Renal cortex interstitium (tissue), 15 donors: ENCODE results near the gene KPNA2. TPM values are rescaled to one million over a fixed set of nuclear protein-coding genes. Genes with fewer than 3 reads are reported as not detected.
"Not testable (repeated sequence)": the region's sequence is repeated elsewhere in the genome, so short reads cannot be mapped to it uniquely, and the experiment has no call there.

Experiments used
- DNase-seq, 11 donors: peaks; one replicate each; pipeline ENCODE4 v3.0.0-alpha.2; 2013; ENCODE audit warnings: low read depth in 9 of 11, low spot score in 4 of 11; ENCODE audit errors: extremely low read depth in 1 of 11
- long read RNA-seq, 16 experiments: transcript quantifications; one replicate each; lab custom pipeline, GENCODE V29; 2026
- polyA plus RNA-seq, 3 donors: library from polyadenylated mRNA; unstranded; fragments of 120-200 nt; gene quantifications; one replicate each; pipeline ENCODE4 v1.2.1, GENCODE V29; 2013; ENCODE audit not compliant: insufficient read length in 3 of 3

KPNA2 gene
- 100 to 1,000 TPM; 108 to 144 (median 138) TPM for polyA plus RNA-seq
- long read RNA-seq, donor 1, transcript KPNA2-201 (11 exons, 2,181 nt): major isoform, 23 of 43 reads
- long read RNA-seq, donor 1, partial matches to known transcripts: 18 of 43 reads
- long read RNA-seq, donor 1, other reads (novel, unspliced or antisense): 0 of 43 reads
- long read RNA-seq, donor 2, transcript KPNA2-201 (11 exons, 2,181 nt): major isoform, 23 of 55 reads
- long read RNA-seq, donor 2, partial matches to known transcripts: 30 of 55 reads
- long read RNA-seq, donor 2, other reads (novel, unspliced or antisense): 0 of 55 reads
- long read RNA-seq, donor 3, transcript KPNA2-201 (11 exons, 2,181 nt): major isoform, 34 of 61 reads
- long read RNA-seq, donor 3, partial matches to known transcripts: 27 of 61 reads
- long read RNA-seq, donor 3, other reads (novel, unspliced or antisense): 0 of 61 reads
- long read RNA-seq, donor 4, transcript KPNA2-201 (11 exons, 2,181 nt): major isoform, 21 of 49 reads
- long read RNA-seq, donor 4, partial matches to known transcripts: 27 of 49 reads
- long read RNA-seq, donor 4, other reads (novel, unspliced or antisense): 0 of 49 reads
- long read RNA-seq, donor 5: 0 reads
- long read RNA-seq, donor 6, transcript KPNA2-201 (11 exons, 2,181 nt): major isoform, 20 of 54 reads
- long read RNA-seq, donor 6, partial matches to known transcripts: 32 of 54 reads
- long read RNA-seq, donor 6, other reads (novel, unspliced or antisense): 0 of 54 reads
- long read RNA-seq, donor 7, transcript KPNA2-201 (11 exons, 2,181 nt): major isoform, 25 of 77 reads
- long read RNA-seq, donor 7, partial matches to known transcripts: 44 of 77 reads
- long read RNA-seq, donor 7, other reads (novel, unspliced or antisense): 6 of 77 reads
- long read RNA-seq, donor 8: 0 reads
- long read RNA-seq, donor 9, transcript KPNA2-201 (11 exons, 2,181 nt): major isoform, 32 of 72 reads
- long read RNA-seq, donor 9, partial matches to known transcripts: 38 of 72 reads
- long read RNA-seq, donor 9, other reads (novel, unspliced or antisense): 0 of 72 reads
- long read RNA-seq, donor 10, transcript KPNA2-201 (11 exons, 2,181 nt): major isoform, 18 of 48 reads
- long read RNA-seq, donor 10, partial matches to known transcripts: 28 of 48 reads
- long read RNA-seq, donor 10, other reads (novel, unspliced or antisense): 0 of 48 reads
- long read RNA-seq, donor 11, transcript KPNA2-201 (11 exons, 2,181 nt): major isoform, 16 of 37 reads
- long read RNA-seq, donor 11, partial matches to known transcripts: 20 of 37 reads
- long read RNA-seq, donor 11, other reads (novel, unspliced or antisense): 0 of 37 reads
- long read RNA-seq, donor 12, transcript KPNA2-201 (11 exons, 2,181 nt): major isoform, 11 of 11 reads
- long read RNA-seq, donor 12, partial matches to known transcripts: 0 of 11 reads
- long read RNA-seq, donor 12, other reads (novel, unspliced or antisense): 0 of 11 reads
- long read RNA-seq, donor 13: 0 reads
- long read RNA-seq, donor 14, transcript KPNA2-201 (11 exons, 2,181 nt): major isoform, 32 of 57 reads
- long read RNA-seq, donor 14, partial matches to known transcripts: 23 of 57 reads
- long read RNA-seq, donor 14, other reads (novel, unspliced or antisense): 0 of 57 reads
- long read RNA-seq, donor 15, transcript KPNA2-201 (11 exons, 2,181 nt): major isoform, 7 of 23 reads
- long read RNA-seq, donor 15, partial matches to known transcripts: 15 of 23 reads
- long read RNA-seq, donor 15, other reads (novel, unspliced or antisense): 0 of 23 reads
- long read RNA-seq, donor 16, transcript KPNA2-206 (2 exons, 507 nt): minor isoform, 5 of 152 reads
- long read RNA-seq, donor 16, transcript KPNA2-201 (11 exons, 2,181 nt): major isoform, 64 of 152 reads
- long read RNA-seq, donor 16, partial matches to known transcripts: 78 of 152 reads
- long read RNA-seq, donor 16, other reads (novel, unspliced or antisense): 5 of 152 reads

DNA sequence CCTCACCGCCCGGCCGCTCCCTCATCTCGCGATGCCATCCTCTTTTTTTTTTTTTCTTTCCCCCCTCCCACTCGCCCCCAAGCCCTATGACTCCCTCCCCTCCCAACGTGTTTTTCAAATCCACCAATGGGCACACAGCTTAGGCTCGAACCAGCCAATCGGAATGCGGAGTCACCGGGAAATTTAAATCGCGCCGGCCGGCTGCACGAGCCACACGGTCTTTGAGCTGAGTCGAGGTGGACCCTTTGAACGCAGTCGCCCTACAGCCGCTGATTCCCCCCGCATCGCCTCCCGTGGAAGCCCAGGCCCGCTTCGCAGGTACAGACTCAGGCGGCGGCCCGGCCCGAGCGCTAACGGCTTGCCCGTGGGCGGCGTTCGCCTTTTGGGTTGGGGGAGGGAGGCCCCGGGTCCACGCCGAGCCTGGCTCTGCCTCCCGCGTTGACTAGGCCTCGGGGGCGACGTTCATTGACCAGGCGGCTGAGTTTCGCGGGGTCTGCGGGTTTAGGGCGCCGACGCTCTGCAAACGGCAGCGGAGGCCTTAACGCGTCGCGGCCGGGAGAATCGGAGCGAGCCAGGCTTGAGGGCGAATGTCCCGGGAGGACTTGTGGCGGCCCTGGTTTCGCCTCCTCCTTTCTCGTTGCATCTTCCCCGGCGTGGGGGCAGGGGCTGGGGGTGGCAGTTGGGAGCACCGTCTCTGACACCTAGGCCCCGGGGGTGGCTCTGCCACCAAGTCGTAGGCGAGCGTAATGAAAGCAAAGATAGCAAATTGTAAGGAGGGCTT is at the start of gene KPNA2:
Gene KPNA2, plus strand, starts transcription at position 213 of the 781 bp plus-strand sequence. CDS start 1,398 bp downstream, outside the sequence.
- DNase-seq: peak; percentile 94 to 99 (median 98)

DNA sequence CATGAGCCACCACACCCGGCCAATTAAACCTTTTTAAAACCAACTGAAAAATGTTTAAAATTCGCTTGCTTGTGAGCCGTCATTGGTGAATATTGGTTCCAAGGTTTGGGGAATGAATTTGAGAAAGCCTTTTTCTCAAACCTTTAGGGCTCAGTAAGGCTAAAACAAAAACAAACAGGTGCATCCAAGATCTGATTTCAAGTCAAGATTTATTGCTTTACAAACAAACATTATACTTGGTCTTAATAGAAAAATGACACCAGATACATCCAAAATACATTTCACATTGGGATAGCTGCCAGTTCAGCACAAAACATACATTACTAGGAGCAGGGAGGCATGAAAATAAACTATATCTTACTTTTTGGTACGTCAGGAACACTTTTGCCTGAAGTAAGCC is 44.6 kb upstream of the KPNA2 start:
- no peak for DNase-seq

DNA sequence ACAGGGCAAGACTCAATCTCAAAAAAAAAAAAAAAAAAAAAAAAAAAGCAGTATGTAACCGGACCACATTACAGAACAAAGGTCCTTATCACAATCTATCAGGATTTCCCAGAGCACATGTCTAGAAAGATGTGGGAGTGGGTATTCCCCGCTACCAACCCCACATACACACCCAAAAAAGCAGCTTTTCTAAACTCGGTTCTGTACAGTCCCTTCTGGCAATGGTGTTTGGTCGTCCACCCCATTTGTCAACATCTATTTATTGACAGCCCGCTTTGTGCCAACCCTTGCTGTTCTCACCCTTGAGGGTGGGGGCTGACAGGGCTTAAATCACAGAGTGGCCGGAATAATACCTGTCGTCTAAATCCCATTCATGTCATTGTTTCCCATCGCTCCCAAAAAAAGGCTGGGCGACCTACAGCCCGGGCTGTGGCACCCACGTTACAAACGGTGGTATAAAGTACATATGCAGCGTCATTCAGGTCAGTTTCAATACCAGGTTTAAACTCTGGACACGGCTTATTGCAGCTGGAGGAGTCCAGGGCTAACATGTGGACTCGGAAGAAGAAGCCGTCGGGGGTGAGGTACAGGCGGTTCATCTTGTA is 42.9 kb upstream of the KPNA2 start:
- no peak for DNase-seq

DNA sequence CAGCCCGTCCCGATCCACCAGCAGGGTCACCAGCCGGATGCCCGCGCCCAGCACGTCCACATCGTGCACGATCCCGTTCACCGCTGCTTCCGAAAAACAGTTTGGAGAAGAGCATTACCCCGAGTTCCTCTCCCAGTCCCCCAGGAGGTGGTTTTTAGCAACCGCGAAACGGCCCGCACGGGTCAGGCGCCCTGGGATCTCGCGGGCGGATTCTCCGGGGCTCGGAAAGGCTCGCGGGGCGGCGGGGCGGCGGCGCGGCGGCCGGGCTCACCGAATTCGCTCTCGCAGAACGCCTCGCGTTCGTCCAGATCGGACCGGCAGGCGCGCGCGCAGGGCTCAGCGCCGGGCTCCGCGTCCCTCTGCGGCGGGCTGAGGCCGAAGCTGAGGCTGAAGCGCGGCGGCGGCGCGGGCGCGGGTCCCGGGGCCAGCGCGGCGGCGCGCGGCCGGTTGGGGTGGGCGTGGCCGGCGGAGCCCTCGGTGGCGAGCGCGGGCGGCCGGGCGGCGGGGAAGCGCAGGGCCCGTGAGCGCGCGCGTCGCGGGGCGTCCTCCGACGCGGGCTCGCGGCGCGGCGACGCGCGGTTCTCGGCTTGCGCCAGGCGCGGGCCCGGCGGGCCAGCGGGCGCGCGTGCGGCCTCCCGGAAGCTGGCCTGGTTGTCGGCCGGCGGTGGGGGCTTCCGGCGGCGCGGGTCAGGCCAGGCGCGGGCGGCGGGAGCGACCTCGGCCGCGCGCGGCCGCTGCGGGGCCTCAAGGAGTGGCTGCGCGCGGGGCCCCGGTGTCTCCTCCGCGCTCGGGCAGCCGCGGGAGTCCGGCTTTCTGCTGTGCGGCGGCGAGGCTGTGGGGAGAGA is 42.2 kb upstream of the KPNA2 start:
- peak in 9 of 11 donors; percentile 57 to 85 (median 78) for DNase-seq

DNA sequence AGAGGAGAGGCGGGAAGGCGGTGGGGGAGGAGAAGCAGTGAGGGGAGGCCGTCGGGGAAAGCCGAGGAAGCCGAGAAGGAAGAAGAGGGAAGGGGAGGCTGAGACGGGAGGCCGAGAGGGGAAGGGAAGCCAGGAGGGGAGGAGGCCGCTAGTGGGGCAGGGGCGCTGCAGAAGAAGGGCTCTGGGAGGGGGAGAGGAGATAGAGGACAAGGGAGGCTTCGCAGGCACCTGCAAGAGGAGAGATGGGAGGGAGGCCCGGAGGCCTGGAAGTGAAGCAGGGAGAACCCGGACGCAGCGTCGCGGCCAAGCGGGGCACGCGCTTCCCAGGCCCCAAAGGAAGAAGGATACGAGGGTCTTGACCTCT is 41.6 kb upstream of the KPNA2 start:
- DNase-seq: no peak

DNA sequence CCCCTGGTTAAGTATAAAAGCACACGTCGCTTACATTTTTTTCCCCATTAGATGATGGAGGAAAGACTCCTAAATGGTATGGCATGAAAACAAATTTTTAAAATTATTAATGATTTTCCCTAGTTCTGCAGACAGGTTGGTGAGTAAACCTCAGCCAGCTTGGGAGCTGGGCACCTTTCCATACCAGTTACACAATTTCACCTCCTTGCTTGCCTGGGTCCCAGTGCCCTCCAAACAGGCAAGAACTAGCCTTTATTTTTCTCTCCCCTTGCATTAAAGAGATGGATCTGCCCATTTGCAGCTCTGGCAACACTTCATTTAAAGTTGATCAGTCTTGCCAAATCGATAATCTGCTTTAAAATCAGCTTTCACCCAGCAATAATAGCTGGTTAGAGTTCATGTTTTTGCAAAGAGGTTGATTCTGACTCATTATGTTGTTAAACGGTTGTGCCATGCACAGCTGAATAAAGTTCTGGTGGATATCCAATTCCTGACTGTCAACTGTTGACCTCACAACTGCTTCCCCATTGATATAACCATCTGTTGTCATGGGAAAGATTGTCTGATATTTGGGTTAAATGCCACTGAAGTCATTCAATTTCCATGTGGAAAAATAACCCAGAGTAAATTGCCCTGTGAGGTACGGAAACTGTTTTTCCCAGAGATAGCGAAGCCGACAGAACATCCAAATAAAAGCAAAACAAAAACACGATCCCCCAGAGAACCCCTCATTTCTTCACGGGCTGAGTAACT is 40.5 kb upstream of the KPNA2 start:
- DNase-seq: no peak

DNA sequence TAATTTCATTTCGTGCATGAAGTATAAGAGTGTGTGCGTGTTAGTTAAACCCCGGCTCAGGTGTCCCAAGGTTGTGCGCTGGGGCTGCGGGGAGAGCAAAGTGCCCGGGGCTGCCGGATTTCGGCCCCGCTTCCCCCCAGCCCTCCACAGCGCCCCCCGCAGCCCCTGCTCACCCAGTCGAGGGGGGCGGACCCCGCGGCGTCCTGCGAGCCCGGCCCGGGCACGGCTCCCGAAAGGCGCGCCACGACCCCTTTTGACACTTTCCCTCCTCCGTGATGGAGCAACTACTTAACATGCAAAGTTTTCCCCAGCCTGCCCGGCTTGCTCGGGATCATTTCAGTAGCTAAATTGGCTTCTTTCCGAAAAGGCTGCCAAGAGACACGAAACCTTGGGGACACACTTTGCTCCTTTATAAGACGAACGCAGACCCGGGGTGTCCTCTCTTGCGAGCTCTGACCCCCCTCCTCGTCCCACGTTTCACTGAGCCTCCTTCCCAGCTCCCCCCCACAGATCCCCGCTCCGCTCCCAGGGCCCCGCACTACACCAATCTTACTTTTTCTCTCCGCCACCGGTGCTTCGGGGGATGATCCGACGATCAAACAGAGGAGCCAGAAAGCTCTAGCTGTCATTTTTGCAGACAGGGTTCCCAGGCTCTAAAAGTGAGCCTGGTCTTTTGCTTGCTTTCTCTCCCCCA is 39.8 kb upstream of the KPNA2 start:
- DNase-seq: no peak

DNA sequence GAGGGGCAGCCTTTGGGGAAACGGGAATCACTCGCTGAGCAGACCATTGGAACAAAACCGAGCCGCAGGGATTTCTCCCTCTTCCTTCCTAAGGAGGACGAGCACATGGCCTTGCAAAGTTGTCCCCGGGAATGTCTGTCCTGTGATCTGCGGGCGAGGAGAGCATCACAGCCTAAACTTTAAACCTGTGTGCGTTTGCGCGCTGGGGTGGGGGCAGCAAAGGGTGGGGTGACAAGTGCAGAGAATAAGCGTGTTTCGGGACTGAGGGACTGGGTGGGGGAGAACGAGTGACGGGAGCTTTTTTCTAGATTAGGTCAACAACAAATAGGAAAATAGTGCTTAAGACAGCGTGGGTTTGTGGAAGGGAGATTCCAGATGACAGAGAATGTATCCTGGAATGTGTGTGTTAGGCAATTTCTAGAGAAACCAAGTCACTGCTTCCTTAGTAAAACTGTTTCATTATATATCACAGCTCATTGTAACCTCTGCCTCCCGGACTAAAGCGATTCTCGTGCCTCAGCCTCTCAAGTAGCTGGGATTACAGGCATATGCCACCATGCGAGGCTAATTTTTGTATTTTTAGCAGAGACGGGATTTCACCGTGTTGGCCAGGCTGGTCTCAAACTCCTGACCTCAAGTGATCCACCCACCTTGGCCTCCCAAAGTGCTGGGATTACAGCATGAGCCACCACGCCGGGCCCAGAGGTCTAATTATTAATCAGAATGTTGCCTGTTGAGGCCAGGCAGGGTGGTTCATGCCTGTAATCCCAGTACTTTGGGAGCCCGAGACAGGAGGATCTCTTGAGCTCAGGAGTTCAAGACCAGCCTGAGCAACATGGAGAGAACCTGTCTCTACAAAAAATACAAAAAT is 39.0 kb upstream of the KPNA2 start, which contains the start of gene C17orf58:
Gene C17orf58, minus strand, starts transcription at position 169 of the 871 bp plus-strand sequence. CDS start 271 bp downstream, outside the sequence.
- DNase-seq: not testable (repeated sequence)

DNA sequence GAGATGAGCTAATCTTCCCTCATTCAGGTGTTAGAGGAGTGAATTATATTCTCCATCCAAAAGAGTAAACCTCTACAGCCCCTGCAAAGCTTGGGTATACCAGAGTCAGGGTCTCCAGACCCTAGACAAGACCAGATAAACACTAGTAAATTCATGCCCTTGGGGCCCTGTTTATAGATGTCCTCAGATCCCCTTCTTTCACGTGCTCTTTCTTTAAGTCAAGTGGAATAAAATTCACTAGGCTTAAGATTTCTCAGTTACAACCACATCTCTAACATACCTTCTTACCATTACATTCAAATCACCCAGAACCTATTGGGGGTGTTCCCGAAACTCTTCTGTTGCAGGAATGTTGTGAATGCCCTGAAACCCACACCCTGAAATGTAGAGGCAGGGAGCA is 37.1 kb upstream of the KPNA2 start:
- DNase-seq: no peak

DNA sequence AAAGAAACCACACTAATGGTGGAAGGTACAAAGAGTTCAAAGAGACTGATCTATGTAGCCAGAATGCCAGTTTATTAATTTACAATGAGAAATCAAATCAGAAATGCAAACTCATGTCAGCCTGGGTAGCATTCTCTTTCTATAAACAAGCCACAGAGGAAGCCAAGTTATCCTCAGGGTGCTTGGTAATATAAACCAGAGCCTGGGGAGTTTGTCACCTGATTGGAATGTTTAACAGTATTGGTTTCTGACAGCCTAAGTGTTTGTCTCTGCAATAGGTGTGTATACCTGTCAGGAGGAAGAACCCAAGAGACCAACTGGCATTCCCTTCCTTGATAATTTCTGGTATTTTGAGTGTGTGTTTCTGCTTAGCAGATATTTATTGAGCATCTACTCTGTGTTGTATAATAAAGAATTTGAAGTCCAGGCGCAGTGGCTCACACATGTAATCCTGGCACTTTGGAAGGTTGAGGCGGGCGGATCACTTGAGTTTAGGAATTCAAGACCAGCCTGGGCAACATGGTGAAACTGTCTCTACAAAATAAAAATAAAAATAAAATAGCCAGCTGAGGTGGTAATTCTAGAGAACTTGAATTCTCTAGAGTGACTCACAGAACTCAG is 36.1 kb upstream of the KPNA2 start:
- no peak for DNase-seq

DNA sequence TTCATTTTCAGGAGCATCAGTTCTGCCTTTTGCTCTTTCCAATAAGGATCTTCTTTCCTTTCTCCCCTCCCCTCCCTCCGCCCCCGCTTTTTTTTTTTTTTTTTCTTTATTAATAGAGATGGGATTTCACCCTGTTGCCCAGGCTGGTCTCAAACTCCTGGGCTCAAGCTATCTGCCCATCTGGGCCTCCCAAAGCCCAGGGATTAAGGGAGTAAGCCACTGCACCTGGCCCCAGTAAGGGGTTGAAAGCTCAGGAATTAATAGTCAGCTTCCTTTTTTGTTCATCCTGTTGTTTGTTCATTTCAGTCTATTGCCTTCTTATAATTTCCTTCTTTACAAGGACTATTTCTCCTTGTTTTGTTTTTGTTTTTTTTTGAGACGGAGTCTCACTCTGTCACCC is 31.3 kb upstream of the KPNA2 start:
- no peak for DNase-seq

DNA sequence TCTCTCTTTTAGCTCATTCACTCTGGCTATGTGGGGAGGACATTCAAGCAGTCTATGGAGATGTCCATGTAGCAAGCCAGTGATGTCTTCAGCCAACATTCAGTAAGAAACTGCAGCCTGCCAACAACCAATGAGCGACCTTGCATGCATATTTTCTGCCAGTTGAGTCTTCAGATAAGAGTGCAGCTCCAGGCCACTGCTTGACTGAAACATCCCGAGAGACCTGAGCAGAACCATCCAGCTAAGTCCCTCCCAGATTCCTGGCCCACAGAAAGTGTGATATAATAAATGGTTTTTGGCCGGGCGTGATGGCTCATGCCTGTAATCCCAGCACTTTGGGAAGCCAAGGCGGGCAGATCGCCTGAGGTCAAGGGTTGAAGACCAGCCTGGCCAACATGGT is 28.7 kb upstream of the KPNA2 start:
- no peak for DNase-seq

DNA sequence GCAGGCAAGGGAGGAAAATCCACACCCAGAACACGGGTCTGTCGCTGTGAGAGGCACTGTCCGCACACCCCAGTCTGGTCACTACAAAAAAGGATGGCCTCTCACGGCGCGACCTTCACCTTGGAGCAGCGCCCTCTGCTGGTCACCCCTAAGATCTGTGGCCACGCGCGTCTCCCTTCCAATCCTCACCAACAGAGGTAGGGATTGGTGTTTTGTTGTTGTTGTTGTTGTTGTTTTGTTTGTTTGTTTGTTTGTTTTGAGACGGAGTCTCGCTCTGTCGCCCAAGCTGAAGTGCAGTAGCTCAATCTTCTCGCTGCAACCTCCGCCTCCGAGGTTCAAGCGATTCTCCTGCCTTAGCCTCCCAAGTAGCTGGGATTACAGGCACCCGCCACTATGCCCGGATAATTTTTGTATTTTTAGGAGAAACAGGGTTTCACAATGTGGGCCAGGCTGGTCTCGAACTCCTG is 24.3 kb upstream of the KPNA2 start:
- no peak for DNase-seq
